ENCODE data around the gene KCNAB1. TPM values are rescaled to one million over a fixed set of nuclear protein-coding genes. Genes with fewer than 3 reads are reported as not detected.

The KCNAB1 gene
- total and polyA plus RNA-seq, 2 of the 8 experiments (the other 6 are each of a cell fraction or from before 2014, with no cell fraction given), result 0.51 to 2.3 TPM

DNA sequence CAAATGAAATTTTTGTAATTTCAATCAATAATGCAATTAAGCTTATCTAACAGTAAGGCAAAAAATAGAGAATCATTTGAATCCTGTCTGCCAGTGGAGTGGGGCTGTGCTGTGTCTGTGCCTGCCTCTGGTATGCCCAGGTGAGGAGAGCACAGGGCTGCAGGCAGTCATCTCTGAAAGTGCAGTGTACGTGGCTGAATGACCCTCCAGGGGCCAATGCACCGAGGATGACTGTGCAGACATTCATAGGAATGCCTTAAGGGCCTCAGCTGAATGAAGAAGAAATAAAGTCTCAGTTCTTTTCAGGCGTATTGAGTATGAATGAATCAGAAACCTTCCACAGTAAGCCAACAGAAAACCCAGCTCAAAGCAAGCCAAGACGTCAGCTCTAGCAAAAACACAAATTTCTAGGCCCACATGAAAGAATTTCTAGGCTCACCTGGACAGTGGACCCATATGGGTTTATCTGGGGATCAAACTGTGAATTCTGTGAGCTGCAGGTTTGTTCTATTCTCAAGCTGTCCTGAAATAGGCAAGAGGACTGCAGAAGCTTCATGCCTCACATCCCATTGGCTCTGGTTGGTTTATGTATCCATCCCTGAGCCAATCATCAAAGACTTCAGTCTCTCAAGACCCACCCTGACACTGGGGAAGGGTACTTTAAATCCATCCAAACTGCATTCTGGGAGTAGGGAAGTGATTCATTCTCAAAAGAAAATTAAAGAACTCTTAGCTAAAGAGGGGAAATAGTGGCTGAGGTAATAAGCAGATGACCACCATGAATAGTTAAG, 311.2 kb downstream of the KCNAB1 start:
- H3K4me1 ChIP-seq (replicated peaks in 1 of 4; ENCODE audit: control insufficient read depth in 3 of 4, insufficient read depth in 4 of 4, low read length in 3 of 4), result no peaks in the 10 kb centered on the region
- no peak overlapping the region for H3K14ac ChIP-seq (ENCODE audit: insufficient read length)
- DNase-seq (ENCODE audit: low read depth in 1 of 2, low spot score in 2 of 2) (no peak), FAIRE-seq (no peak)
- H3K27me3 ChIP-seq (replicated peaks in 1 of 4; ENCODE audit: control insufficient read depth in 3 of 4, extremely low read depth in 1 of 4, insufficient read depth in 3 of 4, low read length in 3 of 4), result no peaks in the 10 kb centered on the region
- no peaks in the 10 kb centered on the region for H4K20me1 ChIP-seq (replicated peaks in 1 of 2; ENCODE audit: control insufficient read depth in 1 of 2, insufficient read depth in 2 of 2, low read length in 2 of 2)
- H3K56ac ChIP-seq (replicated peaks; ENCODE audit: insufficient read length, low read depth, low read length), result no peak overlapping the region
- no peak overlapping the region for H2BK5ac ChIP-seq (ENCODE audit: low read depth, low read length)
- no peak overlapping the region for H3K18ac ChIP-seq (ENCODE audit: extremely low read depth, low read length)
- H2BK20ac ChIP-seq (ENCODE audit: low read length), result no peak overlapping the region
- CTCF ChIA-PET (ENCODE audit: partially characterized antibody), result interaction anchor here (0.6 to 3.2 kb wide), 10 partner anchors 9 to 283 kb away, joined by 3 to 22 read pairs (median 4); no protein-coding TSS in a partner anchor
- no peaks in the 10 kb centered on the region for H3K79me1 ChIP-seq (ENCODE audit: low read depth, low read length)
- no peak overlapping the region for H4K5ac ChIP-seq (ENCODE audit: insufficient read length, low read depth, low read length)
- H3K4me2 ChIP-seq (ENCODE audit: insufficient read depth in 1 of 2, low read depth in 2 of 2, low read length in 2 of 2), result no peak overlapping the region
- no peaks in the 10 kb centered on the region for H3K9me3 ChIP-seq (ENCODE audit: insufficient read depth in 2 of 2, low read depth in 1 of 2, low read length in 1 of 2)
- no peaks in the 10 kb centered on the region for H3K79me2 ChIP-seq (ENCODE audit: control insufficient read depth in 1 of 2, insufficient read depth in 2 of 2, low read length in 2 of 2)
- no peak overlapping the region for H2BK120ac ChIP-seq (replicated peaks; ENCODE audit: low read depth, low read length)
- no peak overlapping the region for H2AFZ ChIP-seq (ENCODE audit: low read length)
- POLR2A ChIA-PET (ENCODE audit: partially characterized antibody), result no interaction called here
- no peaks in the 10 kb centered on the region for H3K23me2 ChIP-seq (ENCODE audit: low read depth, low read length)
- no peak overlapping the region for H4K91ac ChIP-seq (replicated peaks; ENCODE audit: insufficient read length, low read length)
- H3K4me3 ChIP-seq (ENCODE audit: extremely low read depth in 1 of 4, insufficient read depth in 2 of 4, low read depth in 3 of 4, low read length in 4 of 4), result no peak overlapping the region
- no peak overlapping the region for H3K4ac ChIP-seq (replicated peaks; ENCODE audit: insufficient read length, low read depth, low read length)
- no peak overlapping the region for H4K8ac ChIP-seq (ENCODE audit: extremely low read depth, insufficient read depth, low read length)
- no peak overlapping the region for H3K27ac ChIP-seq (ENCODE audit: low read depth, low read length)
- no peak overlapping the region for H2BK15ac ChIP-seq (ENCODE audit: low read length)
- H2BK12ac ChIP-seq (ENCODE audit: low read depth, low read length), result no peak overlapping the region
- no peak overlapping the region for H3K9ac ChIP-seq (replicated peaks in 1 of 4; ENCODE audit: extremely low read depth in 1 of 4, low read depth in 3 of 4, low read length in 3 of 4)
- no peak for TF ChIP-seq GABPA (IDR thresholded peaks at IDR 0.05; ENCODE audit: borderline replicate concordance, insufficient read depth, low read length)
- no peak for TF ChIP-seq TBP (IDR thresholded peaks at IDR 0.05; ENCODE audit: low read depth, low read length)
- no peaks in the 10 kb centered on the region for H3K36me3 ChIP-seq (ENCODE audit: control insufficient read depth in 2 of 4, insufficient read depth in 4 of 4, low read length in 3 of 4)
- H3K23ac ChIP-seq (ENCODE audit: insufficient read length), result no peak overlapping the region
- 92% methylated on average over 4 of the region's 4 CpGs; no CpG with 5 or more reads in 1 of the 2 experiments for WGBS, 2 experiments (ENCODE audit: extremely low coverage in 1 of 2, insufficient coverage in 1 of 2, insufficient read length in 1 of 2, insufficient replicate concordance in 2 of 2, low coverage in 1 of 2, low lambda C conversion rate in 2 of 2, missing lambda C conversion rate in 1 of 2)
- H2AK5ac ChIP-seq (ENCODE audit: low read depth, low read length), result no peak overlapping the region

All from H1 (cell line).